NOMO-1 (cell line): Measurements from ENCODE around the gene TERT.
"Not testable (repeated sequence)": the region's sequence is repeated elsewhere in the genome, so short reads cannot be mapped to it uniquely, and the experiment has no call there.

ENCODE experiments used
- DNase-seq, 2 experiments: peaks; one replicate each; lab custom pipeline; 2025; ENCODE audit not compliant: unreplicated experiment in 2 of 2; lab: John Stamatoyannopoulos, UW

The TERT gene

DNA sequence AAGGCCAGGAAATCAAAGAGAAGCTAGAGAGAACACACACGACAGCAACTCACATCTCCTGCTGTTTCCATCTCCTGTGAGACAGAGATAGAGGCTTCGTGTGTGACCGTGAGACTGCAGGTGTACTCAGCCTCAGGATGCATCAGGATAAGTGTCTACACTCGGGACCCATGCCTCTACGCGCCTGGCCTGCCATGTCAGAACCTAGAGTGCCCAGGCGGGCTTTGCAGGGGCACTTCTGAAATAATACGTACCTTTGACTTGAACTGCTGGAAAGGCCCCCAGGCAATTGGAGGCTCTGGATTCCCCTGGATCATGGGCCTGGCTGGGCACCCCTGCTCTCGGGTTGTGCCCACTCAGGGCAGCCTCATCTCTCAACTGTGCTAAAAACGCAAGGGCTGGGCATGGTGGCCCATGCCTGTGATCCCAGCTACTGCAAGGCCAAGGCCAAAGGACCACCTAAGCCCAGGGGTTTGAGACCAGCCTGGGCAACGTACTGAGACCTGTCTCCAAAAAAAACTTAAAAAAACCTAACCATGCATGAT lies 37.1 kb upstream of the TERT start:
- no peak for DNase-seq

DNA sequence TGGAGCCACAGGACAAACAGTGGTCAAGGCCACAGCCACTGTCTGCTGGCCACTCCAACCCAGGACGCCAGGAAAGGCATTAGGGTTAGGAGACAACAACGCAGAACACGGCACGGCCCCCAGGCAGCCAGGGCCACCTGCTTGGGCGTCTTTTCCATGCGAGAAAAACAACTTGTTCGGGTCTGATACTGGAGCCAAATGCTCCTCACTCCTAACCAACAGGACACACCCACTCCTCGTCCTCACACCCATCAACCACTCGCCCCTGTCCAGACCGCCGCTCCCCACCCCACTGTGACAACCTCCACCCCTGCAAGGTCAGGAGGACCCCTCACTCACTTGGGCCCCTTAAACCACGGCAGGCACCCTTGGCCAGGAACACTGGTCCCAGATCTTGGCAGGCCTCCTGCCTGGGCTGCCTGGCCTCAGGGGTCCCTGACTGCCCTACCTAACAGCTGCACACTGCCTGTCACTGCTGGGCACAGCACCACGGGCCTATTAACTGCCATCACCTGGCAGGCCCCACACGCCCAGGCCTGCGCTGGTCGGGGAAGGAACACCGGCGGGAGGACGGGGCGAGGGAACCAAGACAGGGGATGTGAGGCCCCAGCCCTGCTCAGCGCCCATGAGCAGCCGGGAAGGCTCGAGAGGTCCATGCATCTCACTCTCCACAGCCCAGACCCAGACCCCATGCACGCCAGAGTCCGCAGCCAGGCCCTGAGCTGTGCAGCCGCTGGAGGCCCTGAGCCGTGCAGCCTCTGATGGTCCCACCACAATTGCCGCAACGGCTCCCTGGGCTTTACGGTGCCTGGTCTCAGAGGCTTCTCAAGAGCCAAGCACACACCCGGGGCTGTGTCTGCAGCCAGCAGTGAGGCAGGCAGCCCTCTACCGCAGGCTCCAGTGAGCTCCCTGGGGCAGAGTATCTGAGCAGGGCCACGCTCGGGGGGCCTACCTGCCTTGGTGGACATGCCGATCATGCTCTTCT lies 36.3 kb upstream of the TERT start:
- DNase-seq, result no peak

DNA sequence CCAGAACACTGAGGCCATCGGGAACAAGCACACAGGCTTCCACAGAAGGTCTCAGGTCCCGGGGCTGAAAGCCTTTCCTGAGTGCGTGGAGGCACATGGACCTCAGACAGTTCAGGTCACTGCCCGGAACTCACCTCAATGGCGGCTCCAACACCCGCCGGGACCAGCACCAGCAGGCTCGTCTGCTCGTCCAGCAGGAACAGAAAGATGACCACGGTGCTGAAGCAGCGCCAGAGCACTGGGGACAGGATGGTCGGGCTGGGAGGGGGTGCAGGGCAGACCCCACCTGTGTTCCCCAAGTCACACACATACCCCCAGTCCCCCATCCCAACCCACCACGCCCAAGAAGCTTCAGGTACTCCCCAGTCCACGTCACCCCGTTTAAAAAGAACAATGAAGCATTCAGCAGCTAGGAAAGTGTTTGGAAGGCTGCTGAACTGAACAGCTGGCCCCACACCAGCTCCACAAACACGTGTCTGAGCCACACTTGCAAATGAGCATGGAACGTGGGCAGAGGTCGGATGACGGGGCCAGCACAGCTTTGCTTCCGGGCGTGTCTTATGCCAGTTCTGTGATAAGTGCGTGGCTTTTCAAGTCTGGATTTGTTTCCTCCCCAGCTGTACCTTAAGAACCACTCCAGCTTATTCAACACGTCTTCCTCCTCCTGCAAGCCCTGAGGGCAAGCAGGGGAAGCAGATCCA lies 35.4 kb upstream of the TERT start:
- DNase-seq, result no peak

DNA sequence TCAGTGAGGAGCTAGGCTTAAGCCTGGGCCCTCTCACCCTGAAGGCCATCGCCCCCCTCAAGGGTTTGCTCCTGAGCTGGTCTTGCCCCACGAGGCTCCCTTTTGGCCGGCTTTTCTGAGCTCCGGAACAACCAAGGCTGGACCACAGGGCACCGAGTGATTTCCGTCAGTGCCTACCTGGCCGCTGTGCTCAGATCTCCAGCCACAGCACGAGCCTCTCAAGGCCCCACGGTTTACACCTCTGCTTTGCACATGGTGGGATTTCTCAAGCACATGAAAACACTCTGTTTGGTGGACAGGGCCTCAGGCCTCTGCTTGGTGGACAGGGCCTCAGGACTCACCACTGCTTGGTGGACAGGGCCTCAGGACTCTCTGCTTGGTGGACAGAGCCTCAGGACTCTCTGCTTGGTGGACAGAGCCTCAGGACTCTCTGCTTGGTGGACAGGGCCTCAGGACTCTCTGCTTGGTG lies 34.3 kb upstream of the TERT start:
- DNase-seq, result no peak

DNA sequence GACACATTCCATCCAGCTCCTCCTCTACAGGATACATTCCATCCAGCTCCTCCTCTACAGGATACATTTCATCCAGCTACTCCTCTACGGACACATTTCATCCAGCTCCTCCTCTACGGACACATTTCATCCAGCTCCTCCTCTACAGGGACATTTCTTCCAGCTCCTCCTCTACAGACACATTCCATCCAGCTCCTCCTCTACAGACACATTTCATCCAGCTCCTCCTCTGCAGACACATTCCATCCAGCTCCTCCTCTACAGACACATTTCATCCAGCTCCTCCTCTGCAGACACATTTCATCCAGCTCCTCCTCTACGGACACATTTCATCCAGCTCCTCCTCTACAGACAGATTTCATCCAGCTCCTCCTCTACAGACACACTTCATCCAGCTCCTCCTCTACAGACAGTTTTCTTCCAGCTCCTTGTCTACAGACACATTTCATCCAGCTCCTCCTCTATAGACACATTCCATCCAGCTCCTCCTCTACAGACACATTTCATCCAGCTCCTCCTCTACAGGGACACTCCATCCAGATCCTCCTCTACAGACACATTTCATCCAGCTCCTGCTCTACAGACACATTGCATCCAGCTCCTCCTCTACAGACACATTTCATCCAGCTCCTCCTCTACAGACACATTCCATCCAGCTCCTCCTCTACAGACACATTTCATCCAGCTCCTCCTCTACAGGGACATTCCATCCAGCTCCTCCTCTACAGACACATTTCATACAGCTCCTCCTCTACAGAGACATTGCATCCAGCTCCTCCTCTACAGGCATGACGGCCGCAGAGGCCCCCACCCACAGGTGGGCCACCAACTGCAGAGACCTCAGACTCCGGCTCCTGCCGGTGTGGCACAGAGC lies 33.6 kb upstream of the TERT start:
- DNase-seq, result not testable (repeated sequence)

DNA sequence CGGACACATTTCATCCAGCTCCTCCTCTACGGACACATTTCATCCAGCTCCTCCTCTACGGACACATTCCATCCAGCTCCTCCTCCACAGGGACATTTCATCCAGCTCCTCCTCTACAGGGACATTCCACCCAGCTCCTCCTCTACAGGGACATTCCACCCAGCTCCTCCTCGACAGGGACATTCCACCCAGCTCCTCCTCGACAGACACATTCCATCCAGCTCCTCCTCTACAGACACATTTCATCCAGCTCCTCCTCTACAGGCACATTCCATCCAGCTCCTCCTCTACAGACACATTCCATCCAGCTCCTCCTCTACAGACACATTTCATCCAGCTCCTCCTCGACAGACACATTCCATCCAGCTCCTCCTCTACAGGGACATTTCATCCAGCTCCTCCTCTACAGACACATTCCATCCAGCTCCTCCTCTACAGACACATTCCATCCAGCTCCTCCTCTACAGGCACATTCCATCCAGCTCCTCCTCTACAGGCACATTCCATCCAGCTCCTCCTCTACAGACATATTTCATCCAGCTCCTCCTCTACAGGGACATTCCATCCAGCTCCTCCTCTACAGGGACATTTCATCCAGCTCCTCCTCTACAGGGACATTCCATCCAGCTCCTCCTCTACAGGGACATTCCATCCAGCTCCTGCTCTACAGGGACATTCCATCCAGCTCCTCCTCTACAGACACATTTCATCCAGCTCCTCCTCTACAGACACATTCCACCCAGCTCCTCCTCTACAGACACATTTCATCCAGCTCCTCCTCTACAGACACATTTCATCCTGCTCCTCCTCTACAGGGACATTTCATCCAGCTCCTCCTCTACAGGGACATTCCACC lies 32.3 kb upstream of the TERT start:
- DNase-seq, result not testable (repeated sequence)

DNA sequence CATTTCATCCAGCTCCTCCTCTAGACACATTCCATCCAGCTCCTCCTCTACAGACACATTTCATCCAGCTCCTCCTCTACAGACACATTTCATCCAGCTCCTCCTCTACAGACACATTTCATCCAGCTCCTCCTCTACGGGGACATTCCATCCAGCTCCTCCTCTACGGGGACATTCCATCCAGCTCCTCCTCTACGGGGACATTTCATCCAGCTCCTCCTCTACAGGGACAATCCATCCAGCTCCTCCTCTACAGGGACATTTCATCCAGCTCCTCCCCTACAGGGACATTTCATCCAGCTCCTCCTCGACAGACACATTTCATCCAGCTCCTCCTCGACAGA lies 31.6 kb upstream of the TERT start:
- DNase-seq, result not testable (repeated sequence)

DNA sequence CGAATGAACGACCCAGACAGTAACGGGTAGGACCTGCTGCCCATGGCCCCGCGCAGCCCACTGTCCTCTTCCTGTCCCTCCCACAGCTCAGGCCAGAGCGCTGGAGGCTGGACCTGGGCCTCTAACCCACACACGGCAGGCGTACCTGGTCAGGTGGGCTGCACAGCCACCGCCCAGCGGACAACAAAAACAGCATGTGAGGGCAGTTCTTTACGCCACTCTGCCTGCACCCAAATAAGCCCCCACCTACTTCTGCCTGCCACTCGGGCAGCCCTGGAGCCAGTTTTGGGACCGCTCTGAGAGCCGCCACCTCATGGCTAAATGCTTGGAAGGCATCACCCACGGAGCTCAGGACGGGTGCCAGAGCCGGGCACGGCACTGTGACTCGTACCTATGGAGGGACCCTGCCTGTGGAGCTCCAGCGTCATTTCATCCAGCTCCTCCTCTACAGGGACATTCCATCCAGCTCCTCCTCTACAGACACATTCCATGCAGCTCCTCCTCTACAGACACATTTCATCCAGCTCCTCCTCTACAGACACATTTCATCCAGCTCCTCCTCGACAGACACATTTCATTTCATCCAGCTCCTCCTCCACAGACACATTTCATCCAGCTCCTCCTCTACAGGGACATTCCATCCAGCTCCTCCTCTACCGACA lies 31.1 kb upstream of the TERT start:
- no peak for DNase-seq

DNA sequence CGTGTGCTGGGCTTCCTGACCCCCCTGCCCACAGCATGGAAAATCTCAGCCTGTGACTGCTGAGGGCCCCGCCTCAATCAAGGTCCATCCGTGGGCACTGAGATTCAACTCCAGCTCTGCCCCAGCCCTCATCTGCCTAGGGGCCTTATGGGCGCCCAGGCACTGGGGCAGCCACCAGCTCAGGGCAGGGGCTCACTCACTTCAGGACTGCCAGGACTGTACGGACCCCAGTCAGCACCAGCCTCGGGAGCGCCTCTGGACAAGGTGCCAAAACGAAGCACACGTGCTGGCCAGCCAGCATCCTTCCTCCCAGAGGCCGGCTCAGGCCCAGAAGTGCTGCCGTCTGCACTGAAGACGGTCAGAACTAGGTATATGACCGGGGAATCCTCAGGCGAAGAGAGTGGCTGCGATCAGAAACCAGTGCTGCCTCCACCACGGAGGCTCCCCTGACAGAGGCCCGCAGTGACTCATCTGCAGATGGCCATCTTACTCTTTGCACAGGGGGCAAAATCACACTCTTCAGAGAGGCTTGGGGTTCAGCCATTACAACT lies 30.4 kb upstream of the TERT start:
- no peak for DNase-seq

DNA sequence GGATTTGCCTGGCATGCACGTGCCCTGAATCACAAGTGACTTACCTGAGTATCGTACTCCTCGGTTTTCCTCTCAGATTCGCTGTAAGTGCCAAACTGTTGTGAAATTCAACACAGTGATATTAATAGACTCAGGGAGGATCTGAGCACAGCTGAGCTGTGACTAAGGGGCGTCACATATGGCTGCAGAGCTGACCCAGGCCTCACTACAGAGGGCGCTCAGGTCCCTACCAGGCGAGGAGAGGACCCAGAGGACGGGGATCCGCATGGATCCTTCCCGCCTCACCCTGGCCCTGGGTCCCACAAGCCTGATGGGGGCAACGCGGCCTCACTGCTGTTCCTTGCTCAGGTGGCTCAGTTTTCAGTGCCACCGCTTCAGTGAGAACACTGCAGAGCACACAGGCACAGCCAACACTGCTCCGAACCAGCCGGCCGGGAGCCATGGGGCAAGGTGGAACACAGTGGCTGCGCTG lies 29.9 kb upstream of the TERT start:
- DNase-seq, result no peak

DNA sequence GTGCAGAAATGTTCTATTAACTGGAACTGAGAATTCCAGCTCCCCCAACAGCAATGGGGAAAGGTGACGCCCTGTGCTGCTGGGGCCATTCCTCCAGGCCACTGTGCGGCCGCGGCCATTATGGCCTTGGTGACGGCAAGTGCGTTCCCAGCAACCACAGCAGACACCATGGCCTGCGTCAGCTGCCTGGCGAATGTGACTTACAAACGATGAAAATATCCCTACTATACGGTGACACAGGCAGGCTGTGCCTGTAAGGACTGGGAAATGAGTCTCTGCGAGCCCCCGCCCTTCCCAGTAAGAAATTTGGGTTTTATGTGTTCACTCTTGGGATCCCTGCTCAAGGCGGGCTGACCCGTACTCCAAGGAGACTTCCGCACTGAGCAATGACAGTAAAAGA lies 29.4 kb upstream of the TERT start:
- no peak for DNase-seq

DNA sequence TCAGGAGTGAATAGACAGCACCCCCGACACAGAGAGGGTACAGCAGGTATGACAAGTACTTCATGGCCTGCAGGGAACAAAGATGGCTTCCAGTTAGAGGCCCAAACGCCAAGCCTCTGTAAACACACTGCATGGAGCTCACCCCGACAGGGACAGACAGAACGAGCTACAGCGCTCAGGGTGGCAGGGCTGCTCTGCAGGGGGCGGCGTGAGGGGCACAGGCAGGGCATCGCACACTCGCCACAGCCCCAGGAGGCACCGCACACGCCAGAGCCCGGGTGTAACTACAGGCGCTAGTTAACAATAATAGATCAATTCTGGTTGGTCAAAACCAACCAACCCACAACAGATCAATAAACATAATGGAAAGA lies 28.9 kb upstream of the TERT start:
- DNase-seq, result no peak

DNA sequence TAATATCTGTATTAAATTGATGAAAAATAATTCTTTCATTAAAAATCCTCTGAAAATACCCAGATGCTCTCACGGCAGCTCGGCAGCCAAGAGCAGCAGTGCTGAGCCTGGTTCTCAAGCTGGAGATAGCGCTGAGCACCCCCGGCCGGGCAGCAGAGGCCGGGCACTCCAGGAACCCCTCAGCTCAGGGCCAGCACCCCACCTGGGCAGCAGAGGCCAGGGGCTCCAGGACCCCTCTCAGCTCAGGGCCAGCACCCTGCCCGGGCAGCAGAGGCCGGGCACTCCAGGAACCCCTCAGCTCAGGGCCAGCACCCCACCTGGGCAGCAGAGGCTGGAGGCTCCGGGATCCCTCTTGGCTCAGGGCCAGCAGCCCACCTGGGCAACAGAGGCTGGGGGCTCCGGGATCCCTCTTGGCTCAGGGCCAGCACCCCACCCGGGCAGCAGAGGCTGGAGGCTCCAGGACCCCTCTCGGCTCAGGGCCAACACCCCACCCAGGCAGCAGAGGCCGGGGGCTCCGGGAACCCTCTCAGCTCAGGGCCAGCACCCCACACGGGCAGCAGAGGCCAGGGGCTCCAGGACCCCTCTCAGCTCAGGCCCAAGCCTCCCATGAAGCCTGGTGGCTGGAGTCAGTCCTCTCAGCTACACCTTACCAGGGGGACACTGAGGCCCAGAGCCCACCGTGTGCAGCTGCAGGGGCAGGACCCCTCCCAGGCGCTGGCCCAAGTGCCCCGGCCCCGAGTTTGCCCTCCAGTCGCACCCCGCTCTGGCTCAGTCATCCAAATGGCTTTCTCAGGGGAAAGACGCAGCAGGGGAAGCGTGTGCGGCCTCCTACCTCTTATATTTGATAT lies 28.3 kb upstream of the TERT start:
- no peak for DNase-seq

DNA sequence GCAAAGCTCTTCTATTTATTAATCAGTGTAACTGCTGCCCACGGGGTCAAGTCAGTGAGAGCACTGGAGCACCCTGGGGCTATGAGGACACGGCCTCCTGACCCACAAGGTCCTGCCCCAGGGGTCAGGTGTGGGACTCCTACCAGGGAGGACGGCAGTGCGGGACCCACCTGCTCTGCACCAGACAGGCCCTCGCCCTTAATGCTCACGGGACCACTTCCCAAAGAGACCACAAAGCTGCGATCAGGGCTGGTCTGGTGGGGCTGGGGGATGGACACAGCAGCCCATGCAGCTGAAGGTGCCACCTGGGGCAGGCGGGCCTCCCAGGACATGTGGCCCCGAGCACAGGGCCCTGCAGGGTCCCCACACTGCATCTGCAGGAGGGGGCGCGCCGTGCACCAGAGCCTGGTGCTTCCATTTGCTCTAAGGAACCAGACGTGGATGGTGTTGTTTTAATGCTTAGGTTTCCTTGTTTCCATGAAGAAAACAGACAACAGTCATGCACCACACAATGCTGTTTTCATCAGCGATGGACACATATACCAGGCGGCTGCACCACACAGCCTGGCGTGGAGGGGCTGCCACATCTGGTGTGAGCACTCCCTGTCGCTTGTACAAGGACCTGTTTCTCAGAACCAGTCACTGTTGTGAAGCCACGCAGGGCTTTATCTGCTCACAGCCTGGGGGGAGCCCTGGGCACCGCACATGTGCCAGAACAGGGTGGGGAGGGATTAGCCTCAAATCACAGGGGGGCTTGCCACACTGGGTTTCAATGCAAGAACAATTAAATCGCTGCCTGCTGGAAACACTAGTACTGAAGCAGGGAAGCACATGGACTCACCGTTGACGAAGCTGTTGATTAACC lies 27.4 kb upstream of the TERT start:
- no peak for DNase-seq

DNA sequence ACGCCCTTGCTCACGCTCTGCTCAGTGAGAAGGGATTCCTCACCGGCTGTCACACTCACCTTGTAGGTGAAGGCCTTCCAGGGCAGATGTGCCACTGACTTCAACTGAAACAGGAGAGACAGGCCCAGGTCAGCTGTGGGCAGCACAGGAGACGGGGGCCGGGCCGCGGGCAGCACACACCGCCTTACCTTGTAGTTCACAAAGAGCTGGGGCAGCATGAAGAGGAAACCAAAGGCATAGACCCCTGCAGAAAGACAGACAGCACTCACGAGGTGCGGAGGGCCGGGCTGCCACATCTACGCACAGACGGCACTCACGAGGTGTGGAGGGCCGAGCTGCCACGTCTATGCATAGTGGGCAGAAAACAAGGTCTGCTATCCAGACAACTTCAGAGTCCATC lies 26.7 kb upstream of the TERT start:
- DNase-seq, result no peak

DNA sequence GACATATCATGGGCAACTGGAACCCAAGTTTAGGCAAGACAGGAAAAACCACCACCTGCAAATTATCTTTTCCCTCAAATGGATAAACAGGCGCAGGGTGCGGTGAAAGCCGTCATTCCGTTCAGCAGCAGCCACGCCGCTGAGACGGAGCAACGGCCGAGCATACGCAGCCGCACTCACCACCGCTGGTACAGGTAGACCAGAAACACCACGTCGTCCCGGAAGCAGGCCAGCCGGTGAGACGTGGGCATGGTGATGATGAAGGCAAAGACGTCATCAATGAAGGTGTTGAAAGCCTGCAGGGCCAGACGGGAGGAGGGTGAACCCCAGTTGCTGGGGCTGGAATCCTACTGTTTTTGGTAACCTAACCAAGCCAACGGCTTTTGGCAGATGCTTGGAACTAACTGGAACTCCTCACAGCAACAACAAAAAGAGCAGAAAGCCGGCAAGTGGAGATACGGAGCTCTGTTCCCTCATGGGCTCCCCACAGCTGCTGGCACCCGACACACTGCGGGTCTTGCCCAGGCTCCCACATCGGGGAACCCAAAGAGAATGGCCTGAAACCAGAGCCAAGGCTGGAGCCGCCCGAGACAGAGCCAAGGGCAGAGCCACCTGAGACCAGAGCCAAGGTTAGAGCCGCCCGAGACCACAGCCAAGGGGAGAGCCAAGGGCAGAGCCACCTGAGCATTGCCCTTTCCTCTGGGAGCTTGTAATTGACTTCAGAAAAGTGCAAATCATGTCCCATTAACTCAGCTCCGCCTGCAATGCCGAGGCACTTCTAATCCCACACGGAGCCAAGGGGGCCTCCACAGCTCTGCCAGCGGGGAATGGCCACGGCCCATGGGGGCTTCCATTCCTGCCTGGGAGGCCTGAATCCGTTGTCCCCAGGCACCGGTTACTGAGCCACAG lies 25.8 kb upstream of the TERT start:
- DNase-seq, result no peak
